HG03575 (cell line): ENCODE results near the gene GPC6.

Experiments used
- ATAC-seq: cut with Tn5 transposase; IDR thresholded peaks from one replicate; pipeline ENCODE4 v1.9.1; 2021; ENCODE audit not compliant: unreplicated experiment, insufficient number of reproducible peaks, low FRiP score; ENCODE audit errors: extremely low read depth

Gene GPC6

DNA sequence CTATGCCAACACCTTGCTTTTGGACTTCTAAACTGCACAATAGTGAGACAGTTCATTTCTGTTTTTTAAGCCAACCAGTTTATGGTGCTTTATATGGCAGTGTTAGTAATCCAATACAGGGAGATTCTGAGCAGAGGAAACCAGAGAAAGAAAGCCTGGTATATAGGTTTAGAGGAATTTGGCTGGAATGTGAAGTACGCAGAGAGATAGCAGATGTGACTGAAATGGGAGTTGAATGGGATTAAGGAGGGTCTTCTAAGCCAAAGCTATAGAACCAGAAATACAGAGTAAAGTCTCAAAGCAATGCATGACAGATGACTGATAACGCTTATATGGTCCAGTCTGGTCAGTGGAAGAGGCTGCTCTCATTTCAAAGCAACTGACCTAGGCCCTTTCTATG is 453.7 kb downstream of the GPC6 start:
- ATAC-seq = no peak

DNA sequence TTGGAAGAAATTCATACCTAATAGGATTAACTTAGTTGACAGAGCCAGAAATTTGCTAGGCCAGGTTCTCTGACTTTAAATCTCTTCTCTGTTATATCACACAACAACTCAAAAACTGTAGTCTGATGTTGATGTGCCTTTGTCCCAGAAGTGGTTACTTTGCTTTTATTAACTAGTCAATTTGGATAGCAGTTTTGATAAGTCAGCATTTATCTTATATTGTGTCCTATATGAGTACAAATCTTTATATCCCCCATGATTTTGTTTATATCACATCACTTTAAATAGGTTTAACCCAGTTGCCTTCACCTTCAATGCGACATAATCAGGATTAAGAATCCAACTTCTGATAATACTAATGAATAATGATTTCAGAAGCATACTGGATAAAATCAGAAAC is 459.3 kb downstream of the GPC6 start:
- ATAC-seq = no peak

DNA sequence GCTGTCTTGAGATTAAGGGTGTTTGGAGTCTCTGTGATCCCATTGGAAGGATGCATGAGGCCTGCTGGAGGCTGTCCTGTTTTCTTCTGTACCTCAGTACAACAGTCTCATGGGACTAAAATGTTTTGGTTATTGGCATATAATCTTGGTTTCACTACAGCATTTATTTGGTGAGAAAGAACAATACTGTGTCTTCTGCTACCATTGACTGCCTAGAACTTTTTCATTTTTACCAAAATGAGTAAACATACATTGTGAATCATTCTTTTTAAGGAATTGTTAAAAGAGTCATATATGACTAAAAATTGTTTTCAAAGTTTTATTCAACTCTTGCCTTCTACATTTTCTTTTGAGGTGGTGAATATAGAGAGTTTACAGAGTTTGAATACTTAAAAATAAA is 459.8 kb downstream of the GPC6 start:
- no peak for ATAC-seq

DNA sequence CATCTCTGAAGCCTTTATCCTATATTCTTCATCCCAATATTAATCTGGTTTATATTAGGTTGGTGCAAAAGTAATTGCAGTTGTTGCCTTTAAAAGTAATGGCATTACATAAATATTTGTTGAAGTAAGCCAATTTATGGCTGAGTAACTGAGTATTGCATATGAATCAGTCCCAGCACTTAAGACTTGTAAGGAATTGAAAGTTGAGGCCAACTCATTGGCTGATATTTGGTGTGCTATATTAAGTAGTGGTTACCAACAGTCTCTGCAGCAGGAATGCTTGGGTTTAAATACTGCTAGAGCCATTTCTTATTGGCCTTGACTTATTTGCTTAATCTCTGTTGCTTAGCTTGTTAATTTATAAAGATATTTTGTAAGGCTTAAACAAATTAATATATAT is 460.7 kb downstream of the GPC6 start:
- ATAC-seq = no peak

DNA sequence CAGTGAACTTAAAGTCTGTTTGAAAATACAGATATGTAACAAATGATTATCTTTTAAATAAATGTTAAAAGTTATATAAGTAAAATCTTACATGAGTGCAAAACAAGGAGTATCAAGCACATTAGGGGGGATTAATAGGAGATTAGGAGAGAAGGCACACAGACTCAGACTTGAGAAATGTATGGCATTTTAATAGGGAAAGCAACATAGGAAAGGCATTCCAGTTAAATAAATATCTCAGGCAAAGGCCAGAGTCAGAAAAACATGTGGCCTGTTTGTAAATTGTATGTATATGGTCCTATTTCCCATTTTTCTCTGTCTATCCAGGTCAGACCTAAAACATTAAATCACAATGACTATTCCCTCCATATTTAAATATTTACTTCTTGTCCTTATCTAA is 462.7 kb downstream of the GPC6 start:
- ATAC-seq = no peak

DNA sequence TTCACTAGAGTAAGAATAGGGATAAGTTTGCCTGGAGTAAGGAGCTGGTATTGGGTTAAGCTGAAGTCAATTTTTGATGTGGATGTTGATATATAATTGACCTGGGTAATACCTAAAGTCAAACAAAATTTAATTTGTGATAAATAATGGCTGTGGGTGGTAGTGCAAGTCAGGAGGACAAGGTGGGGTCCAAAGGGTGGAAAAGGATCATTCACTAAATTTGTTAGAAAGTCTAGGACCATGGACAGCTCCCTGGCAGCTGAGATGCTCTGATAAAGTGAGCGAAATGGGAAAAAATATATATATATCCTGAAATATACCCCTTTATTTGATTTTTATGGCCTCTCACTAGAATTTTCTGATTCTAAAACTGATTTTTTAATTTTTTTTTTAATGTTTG is 463.5 kb downstream of the GPC6 start:
- no peak for ATAC-seq

DNA sequence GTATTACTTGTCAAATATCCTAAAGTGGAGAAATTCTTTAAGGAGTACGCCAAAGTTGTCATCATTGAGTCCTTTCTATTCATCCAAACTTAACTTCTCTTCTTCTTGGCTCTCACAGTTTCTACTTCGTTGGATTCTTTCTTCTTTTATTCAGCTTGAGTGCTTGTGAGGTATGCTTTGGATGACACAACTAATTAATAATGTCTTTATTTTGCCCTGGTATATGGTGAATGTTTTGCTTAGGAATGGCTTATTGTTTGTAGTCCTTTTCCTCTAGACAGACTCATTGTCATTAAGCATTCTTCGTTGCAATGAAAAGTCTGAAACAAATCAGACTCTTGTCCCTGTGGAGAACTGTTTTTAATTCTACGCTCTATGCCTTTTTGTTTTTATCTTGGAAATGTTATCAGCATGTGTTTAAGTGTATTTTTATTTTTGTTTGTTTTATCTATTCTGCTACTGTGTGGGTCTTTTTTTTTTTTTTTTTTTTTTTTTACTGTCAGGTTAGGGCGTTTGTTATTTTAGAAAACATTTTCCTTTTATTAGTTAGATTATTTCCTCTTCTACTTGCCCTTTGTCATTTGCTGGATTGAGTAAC is 471.5 kb downstream of the GPC6 start:
- no peak for ATAC-seq

DNA sequence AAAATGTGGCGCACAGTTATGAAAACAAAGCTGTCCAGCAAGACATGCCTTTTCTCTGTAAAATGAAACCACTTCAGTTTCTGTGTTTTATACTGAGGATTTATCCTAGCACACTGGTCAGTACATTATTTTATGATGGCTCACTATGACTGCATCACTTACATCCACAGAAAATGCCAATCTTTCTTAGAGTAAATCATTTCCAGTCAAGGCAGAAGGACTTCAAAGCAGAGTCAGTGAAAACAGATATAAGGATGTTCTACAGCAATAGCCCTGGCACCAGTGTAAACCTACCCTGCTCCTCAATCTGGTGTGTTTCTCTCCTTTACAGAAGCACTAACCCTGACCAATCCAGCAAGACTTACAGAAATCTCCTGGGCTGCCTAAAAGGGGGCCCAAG is 473.5 kb downstream of the GPC6 start:
- no peak for ATAC-seq

DNA sequence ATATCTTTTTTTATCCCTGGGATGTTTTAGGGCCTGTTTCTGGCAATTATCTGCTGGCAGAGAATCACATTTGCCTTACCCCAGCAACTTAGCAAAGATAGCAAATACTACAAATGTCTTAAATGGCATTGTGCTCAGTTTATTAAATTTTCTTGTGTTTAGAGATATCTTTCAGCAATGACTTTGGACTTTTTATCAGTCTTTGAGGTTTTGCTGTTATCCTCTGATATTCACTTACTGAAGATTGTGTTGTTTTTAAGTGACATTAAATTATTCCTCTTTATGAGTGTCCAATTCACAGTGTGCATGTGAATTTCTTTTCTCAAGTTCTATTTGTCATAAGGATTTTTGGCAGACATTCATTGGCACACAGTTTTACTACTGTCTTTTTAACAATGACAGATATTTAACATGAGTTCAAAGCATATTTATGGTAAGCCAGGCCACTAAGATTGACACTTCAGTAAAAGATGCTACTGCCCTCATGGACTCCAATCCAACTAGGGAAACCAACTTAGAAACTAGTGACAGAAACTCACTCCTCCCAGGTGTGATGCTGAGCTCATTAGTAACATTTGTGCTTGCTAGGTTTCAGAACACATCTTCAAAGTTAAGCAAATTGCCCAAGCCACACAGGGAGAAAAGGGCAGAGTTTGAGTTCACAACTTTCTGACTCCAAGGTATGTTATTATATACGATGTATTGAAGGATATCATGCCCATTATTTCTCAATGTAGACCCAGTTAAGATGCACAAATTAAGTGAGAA is 481.9 kb downstream of the GPC6 start:
- no peak for ATAC-seq

DNA sequence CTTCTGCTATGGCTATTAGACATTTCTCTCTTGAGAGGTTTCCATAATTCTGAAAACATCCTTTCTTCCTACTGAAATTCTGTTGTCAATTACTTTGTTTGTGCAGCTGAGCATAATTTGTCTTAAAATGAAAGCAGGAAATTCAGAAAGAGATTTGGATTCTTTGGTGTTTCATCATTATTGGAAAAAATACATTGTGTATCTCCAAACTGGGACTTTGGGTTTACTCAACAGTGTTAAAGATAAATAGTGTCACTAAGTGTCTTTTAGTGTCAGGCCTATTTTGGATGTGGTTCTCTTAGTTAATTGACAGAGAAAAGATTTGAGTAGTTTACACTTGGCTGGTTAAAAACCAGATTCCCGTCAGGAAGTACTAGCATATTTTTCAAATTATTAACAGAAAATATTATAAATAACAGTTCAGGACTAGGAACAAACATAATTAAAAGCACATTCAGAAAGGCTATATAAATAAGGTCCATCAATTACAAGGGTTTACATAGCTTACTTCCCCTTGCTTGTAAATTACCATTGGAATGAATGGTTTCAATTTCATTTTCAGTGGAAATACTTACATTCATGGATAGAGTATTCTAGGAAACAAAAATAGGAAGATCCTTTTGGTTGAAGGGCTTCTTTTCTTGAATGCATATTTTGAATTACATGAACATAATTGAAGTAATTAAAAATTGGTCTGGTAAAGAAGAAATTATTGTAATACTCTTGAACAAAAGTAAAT is 483.1 kb downstream of the GPC6 start:
- no peak for ATAC-seq

DNA sequence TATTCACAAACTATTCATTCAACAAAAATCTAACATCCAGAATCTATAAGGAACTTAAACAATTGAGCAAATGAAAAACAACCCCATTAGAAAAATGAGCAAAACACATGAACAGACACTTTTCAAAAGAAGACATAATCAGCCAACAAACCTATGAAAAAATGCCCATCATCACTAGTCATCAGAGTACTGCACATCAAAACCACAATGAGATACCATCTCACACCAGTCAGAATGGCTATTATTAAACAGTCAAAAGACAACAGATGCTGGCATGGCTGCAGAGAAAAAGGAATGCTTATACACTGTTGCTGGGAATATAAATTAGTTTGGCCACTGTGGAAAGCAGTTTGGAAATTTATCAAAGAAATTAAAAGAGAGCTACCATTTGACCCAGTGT is 487.6 kb downstream of the GPC6 start:
- no peak for ATAC-seq

DNA sequence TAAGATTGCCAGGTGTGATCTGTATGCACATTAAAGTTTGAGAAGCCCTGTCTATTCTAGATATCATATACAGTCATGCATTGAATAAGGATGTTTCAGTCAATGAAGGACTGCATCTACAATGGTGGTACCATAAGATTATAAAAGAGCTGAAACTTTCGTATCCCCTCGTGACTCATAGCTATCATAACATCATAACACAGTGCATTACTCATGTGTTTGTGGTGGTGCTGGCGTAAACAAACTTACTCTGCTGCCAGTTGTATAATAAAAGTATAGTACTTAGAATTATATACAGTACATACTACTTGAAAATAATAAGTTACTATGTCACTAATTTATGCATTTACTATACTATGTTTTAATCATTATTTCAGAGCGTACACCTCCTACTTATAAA is 489.3 kb downstream of the GPC6 start:
- no peak for ATAC-seq

DNA sequence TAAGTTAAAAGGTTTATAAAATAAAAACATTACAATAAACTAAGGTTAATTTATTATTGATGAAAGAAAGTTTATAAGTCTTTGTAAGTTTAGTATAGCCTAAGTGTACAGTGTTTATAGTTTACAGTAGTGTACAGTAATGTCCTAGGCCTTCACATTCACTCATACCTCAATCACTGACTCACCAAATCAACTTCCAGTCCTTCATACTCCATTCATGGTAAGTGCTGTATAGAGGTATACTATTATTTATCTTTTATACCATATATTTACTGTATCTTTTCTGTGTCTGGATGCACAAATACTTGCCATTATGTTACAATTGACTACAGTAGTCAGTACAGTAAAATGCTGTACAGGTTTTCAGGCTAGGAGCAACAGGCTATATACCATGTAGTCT is 490.0 kb downstream of the GPC6 start:
- ATAC-seq = no peak

DNA sequence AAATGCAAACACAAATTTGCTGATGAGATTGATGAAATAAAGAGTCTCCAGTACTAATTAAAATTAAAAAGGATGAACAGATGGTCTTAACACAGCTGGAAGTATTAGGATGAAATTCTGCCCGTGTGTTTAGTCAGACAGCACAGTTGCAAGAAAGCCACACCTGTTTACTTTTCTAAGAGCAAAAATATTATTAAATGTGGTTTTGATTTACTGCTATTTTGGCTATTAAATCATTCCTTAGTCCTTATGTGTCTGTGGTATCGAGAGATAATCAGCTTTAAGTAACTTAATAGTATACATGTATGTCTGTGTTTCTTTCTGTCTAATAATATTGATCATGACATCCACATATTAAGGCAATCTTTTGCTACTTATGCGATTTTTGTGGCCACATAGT is 494.9 kb downstream of the GPC6 start:
- ATAC-seq = no peak

DNA sequence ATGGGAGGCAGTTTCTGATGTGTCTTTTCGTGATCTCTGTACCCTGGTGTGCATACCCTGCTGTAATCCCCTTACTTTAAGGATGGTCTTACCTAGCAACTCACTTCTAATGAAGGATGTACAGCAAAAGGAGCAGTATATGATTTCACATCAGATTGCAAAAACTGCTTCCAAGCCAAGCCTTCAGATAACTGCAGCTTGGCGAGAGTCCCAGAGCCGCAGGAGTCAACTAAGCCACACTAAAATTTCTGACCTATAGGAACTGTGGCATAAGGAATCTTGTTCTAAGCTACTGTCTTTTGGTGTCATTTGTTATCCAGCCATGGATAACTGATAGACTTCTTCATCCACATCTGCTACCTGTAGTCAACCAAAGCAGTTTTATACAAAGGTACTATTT is 496.7 kb downstream of the GPC6 start:
- ATAC-seq = no peak

DNA sequence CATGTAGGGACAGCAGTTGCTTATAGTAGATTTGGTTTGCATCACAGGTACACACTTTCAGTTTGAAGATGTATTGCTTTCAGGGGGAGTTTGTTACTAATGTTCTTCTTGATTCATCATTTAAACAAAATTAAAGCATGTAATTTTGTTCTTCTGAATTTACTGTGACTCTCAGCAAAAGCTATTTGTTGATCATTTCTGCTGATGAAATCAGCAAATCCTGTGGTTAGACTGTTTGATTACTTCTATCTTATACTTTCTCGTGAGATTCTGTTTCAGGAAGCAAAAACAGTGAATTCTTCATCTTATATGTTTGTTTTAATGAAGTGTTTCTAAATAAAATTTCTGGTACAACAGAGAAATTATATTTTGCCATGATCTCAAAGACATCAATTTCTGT is 497.6 kb downstream of the GPC6 start:
- no peak for ATAC-seq

DNA sequence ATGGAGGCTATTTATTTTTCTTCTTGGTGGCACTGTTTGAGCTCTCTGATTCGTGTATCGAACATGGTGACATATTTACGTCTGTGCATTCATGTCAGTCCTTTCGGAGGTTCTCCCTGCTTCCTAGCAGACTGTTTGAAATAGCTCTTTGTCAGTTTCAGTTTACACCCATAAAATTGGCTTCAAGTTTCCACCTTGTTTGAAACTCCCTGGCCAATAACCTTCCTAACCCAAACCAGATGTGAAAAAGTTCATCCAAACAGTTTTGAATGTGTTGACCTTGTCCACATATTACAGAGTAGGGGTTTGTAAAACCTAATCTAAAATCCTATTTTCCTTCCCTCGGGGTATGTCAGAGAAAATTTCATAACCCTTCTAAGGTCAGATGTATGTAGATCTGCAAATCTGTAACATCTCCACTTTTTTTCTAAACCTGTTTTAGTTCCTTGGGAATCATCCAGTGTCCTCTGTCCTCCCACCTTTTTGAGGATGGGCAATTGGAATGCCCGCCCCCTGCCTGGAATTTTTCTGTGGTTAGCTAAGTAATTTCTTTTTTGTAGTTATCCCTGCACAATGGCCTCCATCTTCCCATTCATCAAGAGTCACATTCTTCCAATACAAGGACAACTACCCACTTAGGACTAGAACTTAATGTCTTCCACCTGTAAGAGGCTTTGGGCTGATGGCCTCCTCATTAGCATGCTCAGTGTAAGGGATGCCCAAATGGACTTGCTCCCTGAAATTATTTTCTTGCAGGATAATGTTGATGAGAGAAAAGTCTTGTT is 499.8 kb downstream of the GPC6 start:
- no peak for ATAC-seq

DNA sequence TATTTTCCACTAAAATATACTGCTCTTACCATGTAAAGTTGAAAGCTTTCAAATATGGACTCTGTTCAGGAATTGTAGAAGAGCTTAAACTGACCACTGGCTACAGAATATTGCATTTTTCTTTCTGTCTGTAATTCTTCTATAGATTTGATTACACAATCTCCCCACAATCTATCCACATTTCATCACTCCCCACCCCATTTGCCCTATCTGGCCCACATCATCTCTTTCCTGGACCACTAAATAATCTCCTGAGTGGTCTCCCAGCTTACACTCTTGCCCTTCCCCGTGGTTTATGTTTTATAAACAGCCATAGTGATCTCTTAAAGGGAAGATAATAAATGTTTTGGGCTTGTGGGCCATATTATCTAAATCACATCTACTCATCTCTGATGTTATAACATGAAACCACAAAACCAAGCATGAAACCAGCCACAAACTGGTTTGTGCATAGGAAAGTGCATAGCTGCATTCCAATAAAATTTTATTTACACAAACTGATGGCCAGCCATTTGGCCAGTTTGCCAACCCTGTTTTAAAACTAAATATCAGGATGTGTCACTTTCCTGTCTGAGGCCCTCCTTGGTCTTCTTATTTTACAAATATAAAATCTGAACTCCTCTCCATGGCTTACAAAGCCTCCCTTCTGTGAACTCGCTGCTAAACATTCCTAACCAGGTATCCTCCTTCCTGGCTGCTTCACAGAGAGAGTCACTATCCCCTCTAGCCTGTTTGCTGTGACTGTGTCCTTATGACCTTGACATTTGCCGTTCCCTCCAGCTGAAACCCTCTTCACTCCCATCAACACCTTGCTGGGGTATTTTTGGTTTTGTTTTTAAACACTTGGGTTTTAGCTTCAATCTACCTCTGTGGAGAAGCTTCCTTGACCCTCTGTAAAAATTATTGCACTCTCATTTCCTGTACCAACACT is 500.9 kb downstream of the GPC6 start:
- ATAC-seq = no peak

DNA sequence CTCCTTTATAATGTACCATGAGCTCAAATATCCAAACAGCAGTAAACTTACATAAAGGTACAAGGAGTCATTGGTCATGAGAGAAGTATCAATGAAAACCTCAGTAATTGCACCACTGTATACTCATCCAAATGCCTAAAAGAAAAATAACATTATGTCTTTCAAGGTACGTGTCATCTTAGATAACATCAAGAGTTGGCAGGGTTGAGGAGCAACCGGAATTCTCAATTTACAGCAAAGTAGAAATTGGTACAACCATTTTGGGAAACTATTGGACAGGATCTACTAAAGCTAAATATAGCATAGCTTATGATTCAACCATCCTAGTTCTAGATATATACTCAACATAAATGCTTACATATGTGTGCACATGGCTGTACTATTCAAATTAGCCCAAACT is 502.8 kb downstream of the GPC6 start:
- no peak for ATAC-seq
